Posterior cingulate gyrus (tissue), 11 donors: Measurements from ENCODE around the gene TMEM208.

Experiments used
- DNase-seq, 10 donors: peaks; one replicate each; pipeline versions ENCODE4 v3.0.0 to v3.0.0-alpha.2; 2020 to 2021; ENCODE audit warnings: mixed read lengths in 3 of 10
- intact Hi-C: fragments of 100-400 bp; cut with DNase I; formaldehyde crosslinking; loops from one replicate; pipeline ENCODE4 v1.15.1; 2023

Gene TMEM208

DNA sequence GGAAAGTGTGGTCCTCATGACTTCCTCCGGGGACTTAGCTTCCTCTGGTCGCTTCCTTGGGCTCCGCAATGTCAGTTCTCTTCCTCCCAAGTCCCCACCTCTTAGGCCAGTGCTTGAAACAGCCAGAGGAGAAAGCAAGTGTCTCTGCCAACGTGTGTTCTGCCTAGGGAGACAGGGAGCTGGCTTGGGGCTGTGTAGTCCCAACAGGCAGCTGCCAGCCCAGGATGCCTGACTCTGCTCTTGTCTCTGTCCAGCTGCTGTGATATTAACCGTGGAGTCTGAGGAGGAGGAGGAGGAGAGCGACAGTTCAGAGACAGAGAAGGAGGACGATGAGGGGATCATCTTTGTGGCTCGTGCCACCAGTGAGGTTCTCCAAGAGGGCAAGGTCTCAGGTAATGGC is 38.9 kb downstream of the TMEM208 start:
- peak in 3 of 10 donors; percentile 9 to 40 (median 25) for DNase-seq
- intact Hi-C loops, result no loop called here

DNA sequence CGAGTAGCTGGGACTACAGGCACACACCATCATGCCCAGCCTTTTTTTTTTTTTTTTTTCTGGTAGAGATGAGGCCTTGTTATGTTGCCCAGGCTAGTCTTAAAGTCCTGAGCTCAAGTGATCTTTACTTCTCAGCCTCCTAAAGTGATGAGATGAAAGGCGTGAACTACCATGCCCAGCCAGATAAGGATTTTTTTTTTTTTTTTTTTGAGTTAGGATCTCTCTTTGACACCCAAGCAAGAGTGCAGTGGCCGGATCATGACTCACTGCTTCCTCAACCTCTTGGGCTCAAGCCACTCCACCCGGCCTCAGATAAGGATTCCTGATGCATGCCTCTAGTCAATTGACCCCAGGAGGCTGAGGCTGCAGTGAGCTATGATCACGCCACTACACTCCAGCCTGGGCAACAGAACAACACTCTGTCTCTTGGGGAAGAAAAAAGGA is 41.2 kb downstream of the TMEM208 start:
- intact Hi-C loops, result no loop called here
- peak in 3 of 10 donors; percentile 25 to 51 (median 50) for DNase-seq

DNA sequence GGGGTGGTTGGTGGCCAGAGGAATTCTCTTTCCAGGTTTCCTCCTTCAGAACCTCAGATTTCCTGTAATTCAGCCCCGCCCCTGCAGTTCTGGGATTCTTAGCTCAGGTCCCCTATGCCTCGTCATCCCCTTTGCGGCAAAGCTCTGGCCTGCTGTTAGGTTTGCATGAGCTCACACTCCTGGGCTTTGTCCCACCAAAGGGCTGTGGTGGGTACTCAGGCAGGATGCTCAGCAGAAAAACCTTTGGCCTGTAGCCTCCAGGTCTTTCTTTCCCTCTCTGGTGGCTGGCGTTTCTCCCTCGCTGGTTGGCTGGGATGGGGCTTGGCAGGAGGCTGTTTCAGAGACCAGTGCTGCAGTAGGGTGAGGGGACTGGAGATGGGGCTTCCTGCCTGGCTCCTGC is 42.8 kb downstream of the TMEM208 start:
- intact Hi-C loops, result loop anchor here (10.0 kb wide), 1 partner anchor 195 kb away; no protein-coding TSS in a partner anchor
- peak in 3 of 10 donors; percentile 28 to 65 (median 56) for DNase-seq

DNA sequence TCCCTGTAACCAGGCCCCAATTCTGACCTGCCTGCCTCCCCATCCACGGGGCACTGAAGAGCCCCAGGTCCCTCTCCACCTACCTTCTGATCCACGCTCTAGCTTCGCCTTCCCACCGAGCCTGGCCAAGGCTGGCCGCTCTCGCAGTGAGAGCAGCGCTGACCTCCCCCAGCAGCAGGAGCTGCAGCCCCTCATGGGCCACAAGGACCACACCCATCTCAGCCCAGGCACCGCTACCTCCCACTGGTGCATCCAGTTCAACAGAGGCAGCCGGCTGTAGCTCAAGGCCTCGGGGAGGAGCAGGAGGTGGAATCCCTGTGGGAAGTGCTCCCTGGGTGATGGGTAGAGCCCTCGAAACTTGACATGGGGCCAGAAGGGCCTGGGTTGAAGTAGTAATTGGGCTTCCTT is 44.0 kb downstream of the TMEM208 start:
- DNase-seq, result peak in 3 of 10 donors; percentile 23 to 72 (median 65)
- intact Hi-C loops, result loop anchor here (10.0 kb wide), 1 partner anchor 194 kb away; no protein-coding TSS in a partner anchor

DNA sequence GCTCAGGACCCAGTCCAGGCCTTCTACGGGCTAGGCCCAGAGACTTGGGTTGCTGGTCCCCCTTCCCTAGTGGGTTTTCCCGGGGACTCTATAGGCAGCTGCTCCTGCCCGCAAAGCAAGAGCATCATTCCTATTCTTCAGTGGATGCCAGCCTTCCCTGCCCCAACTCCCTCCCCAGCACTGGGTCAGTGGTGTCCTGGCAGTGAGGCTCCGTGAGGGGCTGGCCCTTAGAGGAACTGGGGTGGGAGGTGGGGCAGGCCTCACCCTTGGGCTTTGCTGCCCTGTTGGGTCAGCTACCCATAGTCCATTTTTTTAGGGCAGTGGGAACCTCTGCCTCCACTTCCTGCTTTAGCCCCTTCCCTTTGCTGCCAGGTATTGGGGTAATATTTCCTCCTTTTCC is 44.5 kb downstream of the TMEM208 start:
- DNase-seq, result peak in 3 of 10 donors; percentile 35 to 57 (median 35)
- intact Hi-C loops, result loop anchor here (10.0 kb wide), 1 partner anchor 193 kb away; no protein-coding TSS in a partner anchor

DNA sequence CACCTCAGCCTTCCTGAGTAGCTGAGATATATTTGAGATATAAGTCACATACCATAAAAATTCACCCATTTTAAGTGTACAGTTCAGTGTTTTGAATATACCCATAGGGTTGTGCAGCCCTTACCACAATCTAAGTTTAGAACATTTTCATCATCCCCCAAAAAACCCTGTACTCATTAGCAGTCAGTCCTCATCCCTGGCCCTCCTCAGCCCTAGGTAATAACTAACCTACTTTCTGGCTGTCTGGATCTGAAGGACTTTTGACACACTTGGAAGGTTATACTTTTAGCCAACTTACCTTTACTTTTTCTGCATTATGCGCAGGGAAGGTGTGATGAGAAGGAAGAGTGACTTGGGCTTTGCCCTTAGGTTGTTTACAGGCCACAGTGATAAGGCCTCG is 48.4 kb downstream of the TMEM208 start:
- intact Hi-C loops, result loop anchor here (10.0 kb wide), 1 partner anchor 189 kb away; no protein-coding TSS in a partner anchor
- peak in 1 of 10 donors; percentile 5 for DNase-seq

DNA sequence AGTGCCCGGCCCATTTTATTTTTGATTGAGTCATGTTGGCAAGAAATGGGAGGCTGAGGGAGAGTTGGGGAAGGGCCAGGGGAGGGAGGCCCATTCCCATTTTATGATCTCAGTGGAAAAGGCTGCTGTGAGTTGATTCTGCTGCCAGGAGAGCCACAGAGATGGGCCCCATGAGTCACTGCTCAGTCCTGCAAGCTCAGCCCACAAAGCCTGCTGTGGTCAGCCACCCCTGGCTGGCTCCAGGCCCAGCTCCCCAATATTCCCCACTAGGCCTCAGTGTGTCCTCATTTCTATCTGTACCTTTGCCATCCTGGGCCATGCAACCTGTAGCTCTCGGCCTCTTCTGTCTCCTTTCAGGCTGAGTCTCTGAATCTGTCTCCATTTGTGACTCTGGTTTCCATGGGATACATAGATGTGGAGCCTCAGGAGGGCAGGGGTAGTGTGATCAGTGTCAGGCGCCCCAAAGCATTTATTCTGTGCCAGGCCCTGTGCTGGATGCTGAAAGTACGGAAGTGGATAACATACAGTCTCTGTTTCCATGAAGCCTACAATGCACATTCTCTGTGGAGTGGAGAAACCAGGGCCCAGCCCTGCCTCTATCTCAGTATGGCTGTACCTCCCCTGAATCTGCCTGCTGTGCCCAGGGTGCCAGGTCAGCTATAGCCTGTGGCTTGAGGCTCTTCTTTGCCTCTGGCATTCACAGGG is 50.5 kb downstream of the TMEM208 start:
- DNase-seq, result peak in 2 of 10 donors; percentile 30 to 52
- intact Hi-C loops, result loop anchor here (10.0 kb wide), 1 partner anchor 187 kb away; no protein-coding TSS in a partner anchor

DNA sequence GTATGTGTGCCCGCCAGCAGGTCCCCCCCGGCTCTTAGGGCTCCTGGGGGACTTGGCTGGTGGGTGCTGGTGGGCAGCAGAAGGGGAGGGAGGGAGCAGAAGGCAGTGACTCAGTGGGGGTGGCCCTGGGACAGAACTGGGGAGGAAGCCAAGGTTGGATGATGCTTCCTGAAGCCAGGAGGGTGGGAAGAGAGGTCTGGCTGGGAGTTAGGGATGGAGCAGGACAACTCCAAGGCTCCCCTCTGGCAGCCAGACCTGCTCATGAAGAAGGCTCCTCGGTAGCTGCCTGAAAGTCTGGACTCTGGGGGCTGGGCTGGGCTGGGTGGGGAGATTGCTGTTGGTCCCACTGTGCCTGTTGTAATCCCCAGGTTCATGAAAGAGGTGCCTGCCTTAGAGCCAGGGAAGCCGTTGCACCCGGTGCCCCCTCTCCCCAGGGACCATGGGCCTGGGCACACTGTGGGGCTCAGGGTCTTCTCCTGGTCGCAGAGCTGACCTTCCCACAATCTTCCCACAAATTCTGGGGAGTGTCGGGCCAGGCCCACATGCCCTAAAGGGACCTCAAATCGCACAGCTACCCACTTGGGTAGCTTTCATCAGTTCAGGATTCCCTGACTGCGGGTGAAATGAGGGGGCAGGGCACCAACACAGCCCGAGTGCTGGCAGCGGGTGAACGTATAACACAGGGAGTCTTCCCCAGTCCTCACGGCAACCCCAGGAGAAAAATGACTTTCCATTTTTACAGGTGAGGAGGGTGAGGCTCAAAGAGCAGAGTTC is 51.3 kb downstream of the TMEM208 start:
- intact Hi-C loops, result loop anchor here (10.0 kb wide), 1 partner anchor 187 kb away; no protein-coding TSS in a partner anchor
- peak in 2 of 10 donors; percentile 70 to 75 for DNase-seq
